ENCODE measurements around the gene RPS17.
A peak's percentile ranks its signal among the peaks of the same experiment; 100 is the strongest.

The RPS17 gene

GRCh38 chr15:82540055-82540983 is at the start of gene RPS17:
Gene RPS17, minus strand, starts transcription at chr15:82540457. Its CDS starts 29 bp downstream, at chr15:82540428.
- peaks cover 29 to 37% (median 32%) of the 10 kb centered on the region in 3 donors for H3K36me3 ChIP-seq
- TF ChIP-seq, protein P1, sequence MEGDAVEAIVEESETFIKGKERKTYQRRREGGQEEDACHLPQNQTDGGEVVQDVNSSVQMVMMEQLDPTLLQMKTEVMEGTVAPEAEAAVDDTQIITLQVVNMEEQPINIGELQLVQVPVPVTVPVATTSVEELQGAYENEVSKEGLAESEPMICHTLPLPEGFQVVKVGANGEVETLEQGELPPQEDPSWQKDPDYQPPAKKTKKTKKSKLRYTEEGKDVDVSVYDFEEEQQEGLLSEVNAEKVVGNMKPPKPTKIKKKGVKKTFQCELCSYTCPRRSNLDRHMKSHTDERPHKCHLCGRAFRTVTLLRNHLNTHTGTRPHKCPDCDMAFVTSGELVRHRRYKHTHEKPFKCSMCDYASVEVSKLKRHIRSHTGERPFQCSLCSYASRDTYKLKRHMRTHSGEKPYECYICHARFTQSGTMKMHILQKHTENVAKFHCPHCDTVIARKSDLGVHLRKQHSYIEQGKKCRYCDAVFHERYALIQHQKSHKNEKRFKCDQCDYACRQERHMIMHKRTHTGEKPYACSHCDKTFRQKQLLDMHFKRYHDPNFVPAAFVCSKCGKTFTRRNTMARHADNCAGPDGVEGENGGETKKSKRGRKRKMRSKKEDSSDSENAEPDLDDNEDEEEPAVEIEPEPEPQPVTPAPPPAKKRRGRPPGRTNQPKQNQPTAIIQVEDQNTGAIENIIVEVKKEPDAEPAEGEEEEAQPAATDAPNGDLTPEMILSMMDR (IDR thresholded peaks at IDR 0.05): peak; percentile 99
- H3K9me3 ChIP-seq: no peaks in the 10 kb centered on the region
- peaks cover 0 to 34% (median 13%) of the 10 kb centered on the region in 4 donors for H3K4me1 ChIP-seq
- DNase-seq: peak; percentile 96 to 98
- no peaks in the 10 kb centered on the region for H3K27me3 ChIP-seq
- peak within 1 kb of the TSS; percentile 77 to 83 for H3K4me3 ChIP-seq
- intact Hi-C loops (cut with DNase I; ENCODE audit: low total_unique reads): loop anchor here (10.0 kb wide), 2 partner anchors 104 to 664 kb away; partner anchors contain the start of genes CPEB1 and HDGFL3
- peak within 1 kb of the TSS; percentile 87 for H3K27ac ChIP-seq

DNA sequence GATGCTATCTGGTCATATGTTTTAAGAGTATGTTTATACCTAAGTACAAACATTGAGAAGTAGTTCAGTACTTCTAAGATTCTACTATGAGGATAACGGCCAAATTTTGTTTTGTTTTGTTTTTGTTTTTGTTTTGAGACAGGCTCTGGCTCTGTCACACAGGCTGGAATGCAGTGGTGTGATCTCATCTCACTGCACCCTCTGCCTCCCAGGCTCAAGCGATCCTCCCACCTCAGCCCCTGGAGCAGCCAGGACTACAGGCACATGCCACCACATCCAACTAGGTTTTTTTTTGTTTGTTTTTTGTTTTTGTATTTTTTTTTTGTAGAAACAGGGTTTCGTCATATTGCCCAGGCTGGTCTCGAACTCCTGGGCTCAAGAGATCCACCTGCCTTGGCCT is 47.5 kb upstream of the RPS17 start:
- DNase-seq: no peak
- peaks cover 0 to 3% of the 10 kb centered on the region in 2 donors for H3K27me3 ChIP-seq
- no peaks in the 10 kb centered on the region for H3K36me3 ChIP-seq
- no peaks in the 10 kb centered on the region for H3K9me3 ChIP-seq
- no peak overlapping the region for H3K27ac ChIP-seq
- H3K4me1 ChIP-seq: no peaks in the 10 kb centered on the region
- intact Hi-C loops (cut with DNase I; ENCODE audit: low total_unique reads): no loop called here
- H3K4me3 ChIP-seq: no peak overlapping the region
- TF ChIP-seq, protein P1 (IDR thresholded peaks at IDR 0.05): no peak

DNA sequence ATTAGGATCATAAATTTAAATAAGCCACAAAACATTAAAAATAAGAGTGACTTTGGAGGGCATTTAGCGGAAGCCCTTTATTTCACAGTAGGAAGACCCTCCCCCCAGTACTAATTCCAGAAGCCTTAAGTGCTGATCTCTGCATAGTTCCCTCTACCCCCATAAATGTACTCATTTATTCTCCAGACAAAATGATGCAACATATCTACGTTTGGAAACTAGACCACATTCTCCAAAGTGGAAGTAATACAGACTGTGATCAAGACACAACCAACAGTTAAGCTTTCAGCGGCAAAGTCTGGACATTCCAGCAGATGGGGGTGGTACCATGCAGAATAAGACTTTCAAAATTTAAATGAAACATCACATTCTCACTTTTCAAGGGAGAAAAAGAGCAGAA is 44.8 kb upstream of the RPS17 start:
- TF ChIP-seq, protein P1 (IDR thresholded peaks at IDR 0.05): no peak
- Histone ChIP-seq H3K9me3 (no peaks in the 10 kb centered on the region), H3K27me3 (no peaks in the 10 kb centered on the region), H3K36me3 (no peaks in the 10 kb centered on the region), H3K27ac (no peak overlapping the region), H3K4me1 (no peaks in the 10 kb centered on the region), H3K4me3 (no peak overlapping the region)
- intact Hi-C loops (cut with DNase I; ENCODE audit: low total_unique reads): no loop called here
- DNase-seq: no peak

- Histone ChIP-seq H3K4me1 (no peaks in the 10 kb centered on the region), H3K9me3 (no peaks in the 10 kb centered on the region), H3K27ac (no peak overlapping the region), H3K27me3 (no peaks in the 10 kb centered on the region), H3K4me3 (no peak overlapping the region), H3K36me3 (no peaks in the 10 kb centered on the region)
- no peak for DNase-seq
- TF ChIP-seq, protein P1 (IDR thresholded peaks at IDR 0.05): no peak
- intact Hi-C loops (cut with DNase I; ENCODE audit: low total_unique reads): no loop called here
Measured at GRCh38 chr15:82580713-82581112, 40.5 kb upstream of the RPS17 start.

DNA sequence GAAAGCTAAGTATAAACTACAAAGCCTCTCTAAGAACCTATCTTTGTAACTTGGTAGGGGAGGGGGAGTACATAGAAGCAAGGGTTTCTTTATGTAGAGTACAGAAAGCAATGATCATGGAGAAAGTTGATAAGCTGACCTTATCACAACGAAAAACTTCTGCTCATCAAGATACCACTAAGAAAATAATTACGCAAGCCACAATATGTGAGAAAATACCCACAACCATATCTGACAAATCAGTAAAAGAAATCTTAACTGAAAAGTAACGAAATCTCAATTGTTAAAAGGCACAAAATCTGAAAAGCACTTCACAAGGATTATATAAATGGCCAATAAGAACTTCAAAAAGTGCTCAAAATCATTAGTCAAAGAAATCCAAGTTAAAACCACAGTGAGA is 35.1 kb upstream of the RPS17 start:
- H3K4me3 ChIP-seq: no peak overlapping the region
- TF ChIP-seq, protein P1 (IDR thresholded peaks at IDR 0.05): no peak
- H3K27me3 ChIP-seq: no peaks in the 10 kb centered on the region
- H3K27ac ChIP-seq: no peak overlapping the region
- intact Hi-C loops (cut with DNase I; ENCODE audit: low total_unique reads): no loop called here
- peaks cover 0 to 19% (median 12%) of the 10 kb centered on the region in 4 donors for H3K4me1 ChIP-seq
- no peaks in the 10 kb centered on the region for H3K9me3 ChIP-seq
- no peaks in the 10 kb centered on the region for H3K36me3 ChIP-seq
- DNase-seq: no peak
